Lung (tissue), 12 donors: ENCODE results near the gene IRX4. TPM values are rescaled to one million over a fixed set of nuclear protein-coding genes. Genes with fewer than 3 reads are reported as not detected.

ENCODE experiments used
- ATAC-seq: fragments of 200-7000 bp; cut with Tn5 transposase; one replicate; pipeline ENCODE4 v1.9.1; 2020; ENCODE audit warnings: moderate number of reproducible peaks; ENCODE audit not compliant: insufficient read depth, low FRiP score
- DNase-seq, 3 donors: peaks; one replicate each; pipeline ENCODE4 v3.0.0-alpha.2; 2013 to 2017
- H3K27ac ChIP-seq, 2 donors: one replicate each; pipeline ENCODE4 v1.5.1; 2013; ENCODE audit warnings: mild to moderate bottlenecking in 2 of 2, moderate library complexity in 2 of 2, control low read depth in 1 of 2, inconsistent platforms in 1 of 2, low read depth in 1 of 2, low read length in 1 of 2
- H3K27me3 ChIP-seq, 3 donors: one replicate each; pipeline ENCODE4 v1.5.1; 2013; ENCODE audit warnings: low read length in 2 of 3; ENCODE audit not compliant: control insufficient read depth in 3 of 3, insufficient read depth in 3 of 3
- H3K36me3 ChIP-seq, 4 donors: one replicate each; pipeline ENCODE4 v1.5.1; 2013; ENCODE audit warnings: low read length in 4 of 4, mild to moderate bottlenecking in 1 of 4, moderate library complexity in 1 of 4; ENCODE audit not compliant: control insufficient read depth in 4 of 4, insufficient read depth in 4 of 4
- H3K4me1 ChIP-seq, 5 donors: one replicate each; pipeline ENCODE4 v1.5.1; 2013; ENCODE audit warnings: low read length in 5 of 5, mild to moderate bottlenecking in 2 of 5, moderate library complexity in 1 of 5; ENCODE audit not compliant: control insufficient read depth in 5 of 5, insufficient read depth in 5 of 5
- H3K4me3 ChIP-seq: one replicate; pipeline ENCODE4 v1.5.1; 2013; ENCODE audit warnings: mild to moderate bottlenecking, control low read depth, moderate library complexity
- H3K9ac ChIP-seq, 2 donors: one replicate each; pipeline ENCODE4 v1.5.1; 2013; ENCODE audit warnings: low read length in 2 of 2, control low read depth in 1 of 2; ENCODE audit not compliant: insufficient read depth in 1 of 2
- H3K9me3 ChIP-seq, 4 donors: one replicate each; pipeline ENCODE4 v1.5.1; 2013; ENCODE audit warnings: low read length in 3 of 4, mild to moderate bottlenecking in 1 of 4, moderate library complexity in 1 of 4; ENCODE audit not compliant: control insufficient read depth in 4 of 4, insufficient read depth in 3 of 4
- CTCF ChIP-seq: IDR thresholded peaks from 2 replicates; pipeline ENCODE4 v1.5.1; 2012; ENCODE audit warnings: mild to moderate bottlenecking; ENCODE audit errors: control extremely low read depth, extremely low read depth
- WGBS, 2 donors: extraction: QIAGEN DNeasy Blood & Tissue Kit; methylation state at CpG; one replicate each; pipeline ENCODE4 v1.1.7; 2013; 5-methylcytosine and 5-hydroxymethylcytosine counted together
- polyA plus RNA-seq, 2 donors: library from polyadenylated mRNA; stranded (reverse); fragments of 200-250 nt; gene quantifications; one replicate each; pipeline ENCODE4 v1.2.1, GENCODE V29; 2013
- total RNA-seq, 2 donors: library from RNA; depleted of rRNA in 1 of 2; stranded (reverse); fragments of >200 nt in 1 of 2; gene quantifications; one replicate each; pipeline ENCODE4 v1.2.1, GENCODE V29; 2014 to 2021
- donor health status: control.
- donor health status: control.
- donor health status: Bipolar disorder and iron deficiency.
- donor health status: healthy.
- donor health status: DM: yes; HTN: yes; CAD: no.

The IRX4 gene
- total and polyA plus RNA-seq, 4 donors = 0.02 TPM; not detected in 3

GRCh38 chr5:1891391-1891790 is 8.7 kb upstream of the IRX4 start:
- WGBS, 2 donors = 61 to 71% methylated on average over 16 of the region's 16 CpGs
- Histone ChIP-seq H3K9ac (no peak overlapping the region), H3K36me3 (no peaks in the 10 kb centered on the region), H3K9me3 (peaks cover 0 to 9% (median 0%) of the 10 kb centered on the region in 4 donors), H3K4me3 (no peak overlapping the region), H3K4me1 (no peaks in the 10 kb centered on the region), H3K27me3 (peaks cover 33 to 79% (median 34%) of the 10 kb centered on the region in 3 donors), H3K27ac (no peak overlapping the region)
- DNase-seq (no peak), ATAC-seq (no peak)
- TF ChIP-seq CTCF = no peak

DNA sequence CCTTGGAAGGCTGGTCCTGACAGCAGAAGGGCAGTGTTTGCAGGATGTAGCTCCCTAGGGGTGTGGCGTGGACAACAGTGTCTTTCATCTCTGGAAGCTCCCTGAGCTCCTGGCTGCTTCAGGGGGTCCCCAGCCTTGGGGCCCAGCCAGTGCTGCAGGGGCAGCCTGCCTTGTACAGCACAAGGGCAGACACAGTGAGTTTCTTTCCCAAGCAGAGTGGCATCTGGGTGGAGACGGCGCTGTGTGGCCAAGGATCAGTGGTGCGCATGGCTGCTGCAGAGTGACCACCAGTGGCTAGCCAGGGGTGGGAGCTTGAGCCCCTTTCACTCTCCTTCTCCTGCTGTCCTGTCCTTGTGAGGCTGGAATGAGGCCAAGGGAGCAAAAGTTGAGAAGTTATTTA is 7.6 kb upstream of the IRX4 start:
- Histone ChIP-seq H3K36me3 (no peaks in the 10 kb centered on the region), H3K9ac (no peak overlapping the region), H3K27me3 (peaks cover 33 to 87% (median 41%) of the 10 kb centered on the region in 3 donors), H3K27ac (no peak overlapping the region), H3K4me1 (no peaks in the 10 kb centered on the region), H3K4me3 (no peak overlapping the region), H3K9me3 (peaks cover 0 to 11% (median 0%) of the 10 kb centered on the region in 4 donors)
- no peak for TF ChIP-seq CTCF
- 71 to 85% methylated on average over 4 of the region's 4 CpGs for WGBS, 2 donors
- DNase-seq (no peak), ATAC-seq (no peak)

GRCh38 chr5:1889321-1890065 is 6.8 kb upstream of the IRX4 start:
- no peaks in the 10 kb centered on the region for H3K36me3 ChIP-seq
- no peaks in the 10 kb centered on the region for H3K4me1 ChIP-seq
- peaks cover 35 to 87% (median 46%) of the 10 kb centered on the region in 3 donors for H3K27me3 ChIP-seq
- no peak overlapping the region for H3K4me3 ChIP-seq
- 54 to 65% methylated on average over 13 of the region's 13 CpGs for WGBS, 2 donors
- no peak overlapping the region for H3K27ac ChIP-seq
- DNase-seq (no peak), ATAC-seq (no peak)
- H3K9ac ChIP-seq = no peak overlapping the region
- H3K9me3 ChIP-seq = peaks cover 0 to 13% (median 0%) of the 10 kb centered on the region in 4 donors
- TF ChIP-seq CTCF = no peak
